Body of pancreas (tissue), 4 donors: Measurements from ENCODE around the gene FERMT2.
A peak's percentile ranks its signal among the peaks of the same experiment; 100 is the strongest.

ENCODE experiments used
- POLR2A ChIP-seq, 3 donors: fragments of 450-650 bp; IDR thresholded peaks; one replicate each; pipeline ENCODE4 v1.6.1; 2016; ENCODE audit warnings: antibody characterized with exemption in 3 of 3, mild to moderate bottlenecking in 2 of 3
- TF ChIP-seq, protein P1 (sequence below), 7 experiments: fragments of 450-650 bp in 4 of 7; fragments of 200-600 bp in 3 of 7; sonication (generic) in 3 of 7; IDR thresholded peaks; one replicate each; pipeline ENCODE4 v1.5.1; 2016 to 2019; ENCODE audit warnings: antibody characterized with exemption in 7 of 7

DNA sequence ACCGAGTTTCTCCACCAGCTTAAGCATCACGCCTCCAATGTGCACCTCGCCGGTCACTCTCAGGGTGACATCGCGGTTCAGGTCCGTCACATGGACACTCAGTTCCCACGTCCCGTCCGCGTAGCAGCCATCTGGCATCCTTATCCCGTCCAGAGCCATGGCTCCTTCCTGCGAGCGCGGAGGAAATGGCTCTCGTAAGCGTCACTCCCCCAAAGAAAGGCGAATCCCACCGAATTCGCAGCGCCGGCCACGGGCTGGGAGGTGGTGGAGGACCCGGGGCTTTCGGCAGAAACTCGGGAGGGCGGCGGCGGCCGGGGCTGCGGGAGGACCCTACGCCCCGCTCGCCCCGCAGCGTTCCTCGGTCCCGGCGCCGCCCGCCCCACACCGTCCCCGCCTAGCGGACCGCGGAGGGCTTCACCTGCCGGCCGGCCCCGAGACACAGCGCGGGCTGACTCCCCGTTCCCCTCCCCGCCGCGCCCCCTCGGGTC is 396 bp downstream of the FERMT2 start:
- TF ChIP-seq, protein P1, sequence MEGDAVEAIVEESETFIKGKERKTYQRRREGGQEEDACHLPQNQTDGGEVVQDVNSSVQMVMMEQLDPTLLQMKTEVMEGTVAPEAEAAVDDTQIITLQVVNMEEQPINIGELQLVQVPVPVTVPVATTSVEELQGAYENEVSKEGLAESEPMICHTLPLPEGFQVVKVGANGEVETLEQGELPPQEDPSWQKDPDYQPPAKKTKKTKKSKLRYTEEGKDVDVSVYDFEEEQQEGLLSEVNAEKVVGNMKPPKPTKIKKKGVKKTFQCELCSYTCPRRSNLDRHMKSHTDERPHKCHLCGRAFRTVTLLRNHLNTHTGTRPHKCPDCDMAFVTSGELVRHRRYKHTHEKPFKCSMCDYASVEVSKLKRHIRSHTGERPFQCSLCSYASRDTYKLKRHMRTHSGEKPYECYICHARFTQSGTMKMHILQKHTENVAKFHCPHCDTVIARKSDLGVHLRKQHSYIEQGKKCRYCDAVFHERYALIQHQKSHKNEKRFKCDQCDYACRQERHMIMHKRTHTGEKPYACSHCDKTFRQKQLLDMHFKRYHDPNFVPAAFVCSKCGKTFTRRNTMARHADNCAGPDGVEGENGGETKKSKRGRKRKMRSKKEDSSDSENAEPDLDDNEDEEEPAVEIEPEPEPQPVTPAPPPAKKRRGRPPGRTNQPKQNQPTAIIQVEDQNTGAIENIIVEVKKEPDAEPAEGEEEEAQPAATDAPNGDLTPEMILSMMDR (IDR thresholded peaks at IDR 0.05): no peak
- peak in 1 of 3 donors; percentile 38 for TF ChIP-seq POLR2A (IDR thresholded peaks at IDR 0.05)
